ENCODE measurements around the gene E4F1. TPM values are rescaled to one million over a fixed set of nuclear protein-coding genes. Genes with fewer than 3 reads are reported as not detected.

E4F1 gene
- total and polyA plus RNA-seq, 3 donors from 2014 or later: 20.0 to 69.4 (median 57.4) TPM

- TF ChIP-seq POLR2A (IDR thresholded peaks at IDR 0.05) (no peak), CTCF (IDR thresholded peaks at IDR 0.05) (no peak)
Measured at GRCh38 chr16:2214719-2214968, 8.7 kb upstream of the E4F1 start, which contains the start of gene PGP. Gene PGP, minus strand, starts transcription at chr16:2214840. Its CDS starts 63 bp downstream, at chr16:2214777.

GRCh38 chr16:2216330-2216729 lies 7.1 kb upstream of the E4F1 start:
- peaks cover 22% of the 10 kb centered on the region for H3K4me1 ChIP-seq
- H3K27ac ChIP-seq: no peak overlapping the region
- intact Hi-C loops (cut with DNase I; ENCODE audit: low total_unique reads): no loop called here
- no peaks in the 10 kb centered on the region for H3K27me3 ChIP-seq
- no peak for TF ChIP-seq POLR2A (IDR thresholded peaks at IDR 0.05)
- no peak for TF ChIP-seq CTCF (IDR thresholded peaks at IDR 0.05)
- H3K9me3 ChIP-seq: no peaks in the 10 kb centered on the region
- H3K4me3 ChIP-seq: no peak overlapping the region
- H3K36me3 ChIP-seq (ENCODE audit: low read depth, missing control alignments): no peaks in the 10 kb centered on the region
- WGBS, 2 donors: 94 to 96% methylated on average over 4 of the region's 4 CpGs
- DNase-seq: no peak

More at GRCh38 chr16:2214719-2214968, 8.7 kb upstream of the E4F1 start, which contains the start of gene PGP:
- no peak for DNase-seq
- Histone ChIP-seq H3K4me1 (peaks cover 38% of the 10 kb centered on the region), H3K27me3 (no peaks in the 10 kb centered on the region), H3K27ac (peak within 1 kb of the TSS; percentile 61 to 91), H3K36me3 (ENCODE audit: low read depth, missing control alignments) (no peaks in the 10 kb centered on the region), H3K4me3 (peak within 1 kb of the TSS; percentile 65 to 67), H3K9me3 (no peaks in the 10 kb centered on the region)
- 3% methylated on average over 8 of the region's 48 CpGs; no CpG with 5 or more reads in 1 of the 2 donors for WGBS, 2 donors
- intact Hi-C loops (cut with DNase I; ENCODE audit: low total_unique reads): no loop called here

GRCh38 chr16:2223942-2224486 lies 623 bp downstream of the E4F1 start:
- H3K4me1 ChIP-seq: peaks cover 19% of the 10 kb centered on the region
- TF ChIP-seq CTCF (IDR thresholded peaks at IDR 0.05) (no peak), POLR2A (IDR thresholded peaks at IDR 0.05) (no peak)
- H3K27me3 ChIP-seq: no peaks in the 10 kb centered on the region
- 5 to 19% methylated on average over 4 to 22 of the region's 22 CpGs for WGBS, 2 donors
- peak overlapping the region; percentile 87 to 90 for H3K4me3 ChIP-seq
- intact Hi-C loops (cut with DNase I; ENCODE audit: low total_unique reads): no loop called here
- H3K9me3 ChIP-seq: no peaks in the 10 kb centered on the region
- peak; percentile 59 for DNase-seq
- H3K27ac ChIP-seq: peak overlapping the region; percentile 75 to 84
- no peaks in the 10 kb centered on the region for H3K36me3 ChIP-seq (ENCODE audit: low read depth, missing control alignments)

GRCh38 chr16:2226245-2226793 lies 2.9 kb downstream of the E4F1 start:
- no peaks in the 10 kb centered on the region for H3K27me3 ChIP-seq
- DNase-seq: no peak
- no peaks in the 10 kb centered on the region for H3K9me3 ChIP-seq
- WGBS, 2 donors: 61 to 69% methylated on average over 9 of the region's 9 CpGs
- H3K4me3 ChIP-seq: no peak overlapping the region
- H3K36me3 ChIP-seq (ENCODE audit: low read depth, missing control alignments): no peaks in the 10 kb centered on the region
- TF ChIP-seq POLR2A (IDR thresholded peaks at IDR 0.05) (no peak), CTCF (IDR thresholded peaks at IDR 0.05) (no peak)
- peaks cover 19% of the 10 kb centered on the region for H3K4me1 ChIP-seq
- intact Hi-C loops (cut with DNase I; ENCODE audit: low total_unique reads): no loop called here
- no peak overlapping the region for H3K27ac ChIP-seq

GRCh38 chr16:2226918-2227317 lies 3.5 kb downstream of the E4F1 start:
- Histone ChIP-seq H3K36me3 (ENCODE audit: low read depth, missing control alignments) (no peaks in the 10 kb centered on the region), H3K27me3 (no peaks in the 10 kb centered on the region), H3K27ac (no peak overlapping the region), H3K9me3 (no peaks in the 10 kb centered on the region), H3K4me1 (peaks cover 19% of the 10 kb centered on the region), H3K4me3 (no peak overlapping the region)
- intact Hi-C loops (cut with DNase I; ENCODE audit: low total_unique reads): no loop called here
- WGBS, 2 donors: 93 to 95% methylated on average over 6 of the region's 6 CpGs
- DNase-seq: no peak
- TF ChIP-seq POLR2A (IDR thresholded peaks at IDR 0.05) (no peak), CTCF (IDR thresholded peaks at IDR 0.05) (no peak)

Measured in testis (tissue), 3 donors.